Measurements from ENCODE around the gene NR1H4. TPM values are rescaled to one million over a fixed set of nuclear protein-coding genes. Genes with fewer than 3 reads are reported as not detected.

The NR1H4 gene
- polyA plus RNA-seq, 1 experiment, result not detected

DNA sequence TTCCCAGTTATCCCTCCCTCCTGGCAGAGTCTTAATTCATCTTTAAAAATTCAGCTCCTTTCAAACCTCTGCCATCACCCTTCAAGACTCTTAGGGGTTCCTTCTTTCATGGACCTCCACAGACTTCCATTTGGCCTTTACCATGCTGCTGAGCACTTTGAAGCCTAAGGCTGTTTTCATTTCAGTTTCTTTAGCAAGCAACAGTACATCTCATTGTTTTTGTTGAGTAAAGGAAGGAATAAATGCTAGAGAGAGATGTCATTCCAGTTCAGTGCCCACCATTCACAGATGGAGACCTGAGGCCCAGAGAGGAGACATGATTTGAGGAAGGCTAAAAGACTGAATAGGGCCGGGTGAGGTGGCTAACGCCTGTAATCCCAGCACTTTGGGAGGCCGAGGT is 98.5 kb downstream of the NR1H4 start:
- POLR2A ChIA-PET, result no interaction called here
- Histone ChIP-seq H3K4me3 (ENCODE audit: low read depth, low read length) (no peak overlapping the region), H3K27ac (ENCODE audit: low read depth, low read length) (no peak overlapping the region), H3K27me3 (ENCODE audit: control insufficient read depth, insufficient read depth, low read length) (no peaks in the 10 kb centered on the region), H3K9me3 (ENCODE audit: control insufficient read depth, insufficient read depth, low read length) (no peaks in the 10 kb centered on the region; the same call in 1 of the 2 replicates)
- CTCF ChIA-PET, result interaction anchor here (0.6 to 1.3 kb wide), 3 partner anchors 14 to 337 kb away, joined by 3 to 4 read pairs (median 3); no protein-coding TSS in a partner anchor
- DNase-seq (ENCODE audit: low read depth, low spot score), result no peak
- TF ChIP-seq, protein P1, sequence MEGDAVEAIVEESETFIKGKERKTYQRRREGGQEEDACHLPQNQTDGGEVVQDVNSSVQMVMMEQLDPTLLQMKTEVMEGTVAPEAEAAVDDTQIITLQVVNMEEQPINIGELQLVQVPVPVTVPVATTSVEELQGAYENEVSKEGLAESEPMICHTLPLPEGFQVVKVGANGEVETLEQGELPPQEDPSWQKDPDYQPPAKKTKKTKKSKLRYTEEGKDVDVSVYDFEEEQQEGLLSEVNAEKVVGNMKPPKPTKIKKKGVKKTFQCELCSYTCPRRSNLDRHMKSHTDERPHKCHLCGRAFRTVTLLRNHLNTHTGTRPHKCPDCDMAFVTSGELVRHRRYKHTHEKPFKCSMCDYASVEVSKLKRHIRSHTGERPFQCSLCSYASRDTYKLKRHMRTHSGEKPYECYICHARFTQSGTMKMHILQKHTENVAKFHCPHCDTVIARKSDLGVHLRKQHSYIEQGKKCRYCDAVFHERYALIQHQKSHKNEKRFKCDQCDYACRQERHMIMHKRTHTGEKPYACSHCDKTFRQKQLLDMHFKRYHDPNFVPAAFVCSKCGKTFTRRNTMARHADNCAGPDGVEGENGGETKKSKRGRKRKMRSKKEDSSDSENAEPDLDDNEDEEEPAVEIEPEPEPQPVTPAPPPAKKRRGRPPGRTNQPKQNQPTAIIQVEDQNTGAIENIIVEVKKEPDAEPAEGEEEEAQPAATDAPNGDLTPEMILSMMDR (IDR thresholded peaks at IDR 0.05; ENCODE audit: low read depth, low read length), result no peak

DNA sequence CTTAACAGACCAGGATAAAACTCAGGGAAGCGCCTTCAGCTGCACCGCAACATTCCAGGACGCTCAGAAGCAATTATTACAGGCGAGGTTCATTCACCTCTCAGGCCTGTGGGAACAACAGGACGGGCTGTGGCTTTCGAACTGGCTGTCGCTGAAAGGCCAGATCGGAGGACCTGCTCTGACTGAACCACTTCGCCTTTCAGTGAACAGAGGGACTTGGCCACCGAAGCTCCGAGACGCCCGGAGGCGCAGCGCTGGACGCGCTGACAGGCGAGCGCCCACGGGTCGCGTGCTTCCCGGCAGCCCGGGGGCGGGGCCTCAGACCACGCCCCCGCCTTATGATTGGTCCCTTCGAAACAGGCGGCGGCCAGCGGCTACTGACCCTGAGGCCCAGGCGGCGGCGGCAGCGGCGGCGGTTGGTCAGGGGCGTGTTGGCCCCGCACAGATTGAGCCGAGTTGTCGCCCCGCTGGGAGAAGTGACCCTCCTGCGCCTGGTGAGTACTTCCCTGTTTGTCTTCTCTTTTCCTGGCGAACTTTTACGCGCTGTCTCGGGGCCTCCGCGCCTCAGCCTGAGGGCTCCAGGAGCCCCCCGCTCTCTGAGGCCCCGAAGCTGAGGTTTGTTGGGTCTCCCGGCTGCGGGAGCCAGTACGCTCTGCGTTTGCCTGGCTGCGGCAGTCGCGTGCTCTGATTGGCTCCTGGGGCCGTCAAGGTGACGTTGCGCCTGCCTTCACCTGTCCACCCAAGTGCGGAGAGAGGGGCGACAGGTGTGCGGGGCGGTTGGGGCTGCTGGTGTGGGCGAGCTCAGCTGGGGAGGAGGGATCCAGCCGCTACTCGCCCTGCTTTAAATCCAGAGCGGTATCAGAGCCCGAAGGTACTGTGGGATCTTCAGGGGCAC is 99.9 kb downstream of the NR1H4 start, which contains the start of gene GAS2L3:
TSS of gene GAS2L3 (plus strand) at position 393 of the 895 bp plus-strand sequence. CDS start 21,221 bp downstream, outside the sequence.
- Histone ChIP-seq H3K4me3 (ENCODE audit: low read depth, low read length) (peak within 1 kb of the TSS; percentile 82), H3K27ac (ENCODE audit: low read depth, low read length) (peak within 1 kb of the TSS; percentile 47), H3K27me3 (ENCODE audit: control insufficient read depth, insufficient read depth, low read length) (no peaks in the 10 kb centered on the region), H3K9me3 (ENCODE audit: control insufficient read depth, insufficient read depth, low read length) (no peaks in the 10 kb centered on the region; the same call in 1 of the 2 replicates)
- DNase-seq (ENCODE audit: low read depth, low spot score), result peak; percentile 48
- POLR2A ChIA-PET, result interaction anchor here (0.6 to 1.3 kb wide), 2 partner anchors 21 to 89 kb away, joined by 3 to 7 read pairs; no protein-coding TSS in a partner anchor
- TF ChIP-seq, protein P1 (IDR thresholded peaks at IDR 0.05; ENCODE audit: low read depth, low read length), result no peak
- CTCF ChIA-PET, result interaction anchor here (0.9 to 1.8 kb wide), 3 partner anchors 19 to 339 kb away, joined by 3 to 4 read pairs (median 4); no protein-coding TSS in a partner anchor

DNA sequence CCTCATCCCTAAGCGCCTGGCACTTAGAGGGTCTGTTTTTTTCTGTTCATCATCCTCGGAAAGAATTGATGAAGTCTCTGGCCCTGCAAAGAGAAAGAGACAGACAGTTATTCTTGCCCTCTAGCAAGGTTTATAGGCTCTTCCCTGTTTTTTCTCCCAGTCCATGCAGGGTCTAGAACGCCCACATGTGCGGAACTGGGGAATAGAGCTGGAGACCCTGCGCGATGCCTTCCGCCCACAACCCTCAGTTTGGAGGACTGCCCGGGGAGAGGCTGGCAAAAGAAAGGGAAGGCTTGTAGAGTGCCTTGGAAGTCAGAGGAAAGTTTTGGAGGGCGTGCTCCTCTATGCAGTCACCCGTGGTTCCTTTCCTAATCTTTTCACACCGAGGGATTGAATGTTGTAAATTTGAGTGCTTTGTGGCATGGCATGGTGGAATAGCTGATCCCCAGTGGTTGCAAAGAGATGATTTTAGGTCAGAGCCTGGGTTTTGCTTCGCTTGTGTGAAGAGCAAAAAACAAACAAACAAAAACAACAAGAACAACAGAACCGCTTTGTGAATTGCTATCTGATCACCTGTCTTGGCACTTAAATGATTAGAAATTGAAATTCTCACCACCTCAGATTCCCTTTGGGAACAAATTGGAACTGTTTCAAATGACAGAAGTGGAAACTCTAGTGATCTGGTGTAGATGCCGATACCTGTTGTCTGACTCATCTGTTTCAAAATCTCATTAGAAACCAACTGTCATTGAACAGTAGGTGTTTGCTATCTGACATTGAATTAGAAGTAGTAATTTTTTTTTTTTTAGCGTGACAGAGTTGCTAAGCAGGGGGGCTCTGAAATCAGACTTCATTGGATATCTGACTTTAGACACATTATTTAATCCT is 100.8 kb downstream of the NR1H4 start:
- no peaks in the 10 kb centered on the region; the same call in 1 of the 2 replicates for H3K9me3 ChIP-seq (ENCODE audit: control insufficient read depth, insufficient read depth, low read length)
- POLR2A ChIA-PET, result interaction anchor here (1.3 kb wide), 1 partner anchor 21 kb away, joined by 3 read pairs; no protein-coding TSS in a partner anchor
- peak overlapping the region; percentile 47 for H3K27ac ChIP-seq (ENCODE audit: low read depth, low read length)
- no peaks in the 10 kb centered on the region for H3K27me3 ChIP-seq (ENCODE audit: control insufficient read depth, insufficient read depth, low read length)
- TF ChIP-seq, protein P1 (IDR thresholded peaks at IDR 0.05; ENCODE audit: low read depth, low read length), result no peak
- DNase-seq (ENCODE audit: low read depth, low spot score), result no peak
- CTCF ChIA-PET, result interaction anchor here (1.1 to 1.8 kb wide), 2 partner anchors 19 to 98 kb away, joined by 4 read pairs; no protein-coding TSS in a partner anchor
- H3K4me3 ChIP-seq (ENCODE audit: low read depth, low read length), result peak overlapping the region; percentile 82

DNA sequence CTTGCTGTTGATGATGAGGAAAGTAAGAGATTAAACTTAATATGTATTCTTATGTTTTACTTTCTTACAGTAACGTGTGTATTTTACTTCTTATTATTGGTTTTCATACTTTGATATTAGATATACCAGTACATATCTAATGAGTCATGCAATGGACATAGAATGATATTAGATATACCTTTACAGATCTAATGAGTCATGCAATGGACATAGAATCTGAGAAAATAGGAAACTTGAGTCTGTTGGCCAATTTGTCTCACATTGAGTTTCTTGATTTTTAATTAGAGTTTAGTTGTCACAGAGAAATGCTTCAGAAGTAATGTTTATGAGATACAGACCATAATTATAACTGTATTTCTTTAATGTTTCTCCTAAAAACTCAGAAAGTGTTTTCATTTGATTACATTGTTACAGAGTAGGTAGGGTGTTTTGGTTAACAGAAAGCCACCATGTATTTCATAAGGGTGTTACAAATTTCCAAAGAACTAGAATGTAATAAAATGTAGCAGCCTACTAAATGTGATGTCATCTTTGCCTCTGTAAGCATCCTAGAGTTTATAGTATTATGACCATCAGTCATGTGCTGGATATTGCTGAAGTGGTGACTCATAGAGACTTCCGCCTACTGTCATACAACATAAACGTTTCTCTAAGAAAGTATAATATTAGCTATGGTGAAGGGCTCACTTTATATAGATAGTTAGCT is 102.8 kb downstream of the NR1H4 start:
- POLR2A ChIA-PET, result no interaction called here
- Histone ChIP-seq H3K4me3 (ENCODE audit: low read depth, low read length) (no peak overlapping the region), H3K27ac (ENCODE audit: low read depth, low read length) (no peak overlapping the region), H3K9me3 (ENCODE audit: control insufficient read depth, insufficient read depth, low read length) (no peaks in the 10 kb centered on the region; the same call in 1 of the 2 replicates), H3K27me3 (ENCODE audit: control insufficient read depth, insufficient read depth, low read length) (no peaks in the 10 kb centered on the region)
- TF ChIP-seq, protein P1 (IDR thresholded peaks at IDR 0.05; ENCODE audit: low read depth, low read length), result no peak
- CTCF ChIA-PET, result interaction anchor here (0.8 to 1.7 kb wide), 2 partner anchors 21 to 342 kb away, joined by 4 to 5 read pairs; no protein-coding TSS in a partner anchor
- DNase-seq (ENCODE audit: low read depth, low spot score), result peak; percentile 41

All from AG04450 (cell line).